HK-2 (cell line): ENCODE data around the gene RPS6KA5.
"Not testable (repeated sequence)": the region's sequence is repeated elsewhere in the genome, so short reads cannot be mapped to it uniquely, and the experiment has no call there.

Experiments used
- DNase-seq: peaks from one replicate; pipeline ENCODE4 v3.0.0-alpha.2; 2018; ENCODE audit not compliant: unreplicated experiment

The RPS6KA5 gene

DNA sequence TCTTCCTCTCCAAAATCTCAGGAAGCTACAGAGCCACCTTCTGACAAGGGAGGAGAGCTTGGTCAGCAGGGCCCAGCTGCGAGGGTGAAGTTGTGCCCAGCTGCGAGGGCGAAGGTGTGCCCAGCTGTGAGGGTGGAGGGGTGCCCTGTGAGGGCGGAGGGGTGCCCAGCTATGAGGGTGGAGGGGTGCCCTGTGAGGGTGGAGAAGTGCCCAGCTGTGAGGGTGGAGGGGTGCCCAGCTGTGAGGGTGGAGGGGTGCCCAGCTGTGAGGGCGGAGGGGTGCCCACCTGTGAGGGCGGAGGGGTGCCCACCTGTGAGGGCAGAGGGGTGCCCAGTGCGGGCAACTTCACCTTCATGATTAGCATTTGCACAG is 223.8 kb downstream of the RPS6KA5 start:
- no peak for DNase-seq

DNA sequence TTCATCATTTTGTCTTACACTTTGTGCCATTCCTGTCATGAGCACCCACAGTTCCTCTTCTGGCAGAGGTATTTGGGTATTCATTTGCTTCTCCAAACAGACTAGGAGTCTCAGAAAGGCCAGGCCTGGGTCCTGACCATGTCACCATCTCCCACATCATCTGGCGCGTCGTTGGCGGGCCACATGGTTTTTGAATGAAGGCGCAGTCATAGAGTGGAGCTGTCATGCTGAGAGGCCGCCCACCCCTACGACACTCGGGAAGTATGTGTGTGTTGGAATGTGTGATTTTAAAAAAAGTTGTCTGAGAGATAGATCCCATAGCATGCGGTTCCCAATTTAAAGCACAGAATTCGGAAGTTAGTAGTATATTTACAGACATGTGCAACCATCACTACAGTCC is 228.6 kb downstream of the RPS6KA5 start:
- DNase-seq: no peak

GRCh38 chr14:90830931-90831701 is 229.3 kb downstream of the RPS6KA5 start:
- no peak for DNase-seq

- no peak for DNase-seq
Measured at GRCh38 chr14:90829677-90830076, 230.8 kb downstream of the RPS6KA5 start.

DNA sequence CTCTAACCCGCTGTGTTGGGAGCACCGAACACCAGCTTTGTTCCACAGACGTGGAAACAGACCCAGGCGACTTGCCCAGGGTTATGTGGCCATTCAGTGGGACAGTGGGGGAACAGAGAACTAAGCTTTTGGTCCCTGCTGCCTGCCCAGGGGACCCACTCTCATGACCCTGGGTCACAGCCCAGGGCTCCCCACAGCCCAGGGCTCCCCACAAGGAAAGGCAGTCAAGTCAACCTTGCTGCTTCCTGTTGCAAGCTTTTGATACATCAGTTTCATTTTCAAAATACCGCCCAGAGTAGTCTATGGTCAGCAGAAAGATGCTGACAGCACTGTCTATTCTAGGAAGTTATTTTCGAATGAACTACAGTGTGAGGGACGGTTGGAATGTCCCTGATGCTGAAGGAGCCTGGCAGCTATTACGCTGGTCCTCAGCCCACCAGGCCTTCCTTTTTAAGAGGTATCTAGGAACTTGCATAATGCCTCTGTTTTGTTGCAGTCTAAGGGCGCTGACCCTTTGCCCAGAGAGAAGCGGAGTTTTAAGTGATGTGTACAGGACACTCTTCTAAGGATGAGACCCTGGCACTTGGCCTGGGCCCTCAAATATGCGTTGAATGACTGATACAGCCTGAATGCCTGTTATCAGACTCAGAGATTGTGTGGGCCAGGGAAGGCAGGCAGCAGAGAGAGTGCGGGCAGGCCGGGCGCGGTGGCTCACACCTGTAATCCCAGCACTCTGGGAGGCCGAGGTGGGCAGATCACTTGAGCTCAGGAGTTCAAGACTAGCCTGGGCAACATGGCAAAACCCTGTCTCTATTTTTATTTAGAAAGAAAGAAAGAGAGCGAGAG is 231.6 kb downstream of the RPS6KA5 start:
- no peak for DNase-seq

DNA sequence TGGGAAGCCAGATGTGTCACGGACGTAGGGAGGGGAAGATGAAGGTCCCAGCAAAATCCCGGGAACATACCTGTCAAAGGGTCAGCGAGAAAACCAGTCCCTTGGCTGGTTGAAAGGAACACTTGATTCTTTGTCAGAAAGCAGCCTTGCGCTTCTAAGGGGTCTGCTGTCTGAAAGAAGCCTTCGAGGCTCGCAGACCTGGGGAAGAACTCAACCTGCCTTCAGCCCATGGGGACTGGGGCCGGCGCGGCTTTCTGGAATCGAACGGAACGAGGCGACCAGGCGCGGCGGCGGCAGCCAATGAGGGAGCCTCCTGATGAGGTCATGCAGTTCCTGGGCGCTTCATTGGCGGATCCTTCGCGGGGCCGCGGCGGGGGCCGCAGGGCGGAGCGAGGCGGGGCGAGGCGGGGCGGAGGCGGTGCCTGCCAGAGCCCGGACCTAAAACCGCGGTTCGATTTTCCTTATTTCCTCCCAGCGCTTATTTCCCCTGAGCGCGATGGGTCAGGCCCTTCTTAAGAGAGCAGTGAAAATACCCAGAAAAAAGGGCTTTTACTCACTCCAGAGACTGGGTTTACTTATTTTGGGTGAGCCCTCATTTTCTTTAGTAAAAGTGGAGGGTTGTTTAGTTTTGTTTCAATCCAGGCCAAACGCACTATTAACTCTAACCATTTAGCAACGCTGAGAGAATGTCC is 232.4 kb downstream of the RPS6KA5 start:
- peak; percentile 94 for DNase-seq

GRCh38 chr14:90823542-90823941 is 236.9 kb downstream of the RPS6KA5 start:
- not testable (repeated sequence) for DNase-seq

DNA sequence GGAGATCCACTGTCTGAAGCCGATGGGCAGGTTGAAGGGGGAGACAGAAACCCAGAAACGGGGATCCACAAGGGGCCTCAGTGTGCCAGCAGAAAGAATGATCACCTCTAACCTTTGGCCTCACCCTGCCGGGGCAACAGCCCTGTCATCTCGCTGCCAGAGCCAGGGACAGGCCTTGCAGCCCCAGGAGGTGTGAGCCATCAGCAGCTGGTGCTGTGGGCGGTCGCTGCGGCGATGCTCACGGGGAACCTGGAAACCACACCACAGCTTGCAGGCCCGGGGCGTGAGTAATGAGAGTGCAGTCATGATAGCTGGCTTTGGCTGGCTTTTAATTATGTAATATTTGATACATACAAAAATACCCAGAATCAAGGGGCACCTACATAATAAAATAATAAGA is 239.5 kb downstream of the RPS6KA5 start:
- peak; percentile 73 for DNase-seq

DNA sequence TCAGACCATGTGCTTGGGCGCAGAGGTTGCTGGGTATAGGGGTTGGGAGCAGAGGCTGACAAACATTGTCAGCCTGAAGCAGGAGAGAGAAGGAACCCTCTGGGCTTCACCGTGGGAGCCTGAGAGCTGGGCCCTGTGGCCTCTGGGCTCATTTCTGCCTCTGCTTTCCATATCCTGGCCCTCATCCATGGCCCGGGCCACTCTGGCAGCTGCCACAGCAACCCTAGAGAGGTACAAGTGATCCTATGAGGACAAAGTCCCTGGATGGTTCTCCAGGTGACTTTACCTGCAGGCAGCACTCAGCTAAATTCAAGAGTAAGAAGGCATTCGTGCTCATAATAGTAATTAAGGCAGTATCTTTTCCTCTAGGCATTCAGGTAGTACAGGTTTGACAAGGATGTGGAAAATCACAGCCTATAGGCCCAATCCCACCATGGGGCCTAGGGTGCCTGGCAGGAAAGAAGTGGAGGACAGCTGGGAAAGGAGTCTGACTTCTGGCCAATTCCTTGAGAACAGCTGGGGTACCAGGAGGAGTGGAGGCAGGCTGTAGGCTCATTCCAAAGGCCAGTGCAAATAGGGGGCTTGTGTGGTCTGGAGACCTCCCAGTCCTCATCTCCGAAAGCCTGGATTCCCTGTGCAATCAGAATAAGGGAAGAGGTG is 240.6 kb downstream of the RPS6KA5 start:
- DNase-seq: no peak

DNA sequence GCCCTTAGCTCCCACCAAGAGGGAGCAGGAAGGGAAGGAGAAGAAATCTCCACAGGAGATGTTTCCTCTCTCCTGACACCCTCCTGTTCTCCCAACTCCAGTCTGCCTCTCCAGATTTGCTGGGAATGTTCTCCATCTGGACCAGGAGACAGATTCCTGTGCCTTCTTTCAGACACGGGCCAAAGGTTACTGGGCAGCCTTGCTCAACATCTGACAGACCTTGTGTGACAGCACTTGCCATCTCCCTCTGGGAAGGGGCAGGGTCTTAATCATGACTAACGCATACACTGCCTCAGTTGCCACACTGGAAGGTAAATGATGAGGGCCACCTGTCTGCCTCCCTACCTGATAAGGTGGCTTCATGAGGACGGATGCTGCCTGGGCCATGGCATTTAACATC is 241.7 kb downstream of the RPS6KA5 start:
- no peak for DNase-seq

DNA sequence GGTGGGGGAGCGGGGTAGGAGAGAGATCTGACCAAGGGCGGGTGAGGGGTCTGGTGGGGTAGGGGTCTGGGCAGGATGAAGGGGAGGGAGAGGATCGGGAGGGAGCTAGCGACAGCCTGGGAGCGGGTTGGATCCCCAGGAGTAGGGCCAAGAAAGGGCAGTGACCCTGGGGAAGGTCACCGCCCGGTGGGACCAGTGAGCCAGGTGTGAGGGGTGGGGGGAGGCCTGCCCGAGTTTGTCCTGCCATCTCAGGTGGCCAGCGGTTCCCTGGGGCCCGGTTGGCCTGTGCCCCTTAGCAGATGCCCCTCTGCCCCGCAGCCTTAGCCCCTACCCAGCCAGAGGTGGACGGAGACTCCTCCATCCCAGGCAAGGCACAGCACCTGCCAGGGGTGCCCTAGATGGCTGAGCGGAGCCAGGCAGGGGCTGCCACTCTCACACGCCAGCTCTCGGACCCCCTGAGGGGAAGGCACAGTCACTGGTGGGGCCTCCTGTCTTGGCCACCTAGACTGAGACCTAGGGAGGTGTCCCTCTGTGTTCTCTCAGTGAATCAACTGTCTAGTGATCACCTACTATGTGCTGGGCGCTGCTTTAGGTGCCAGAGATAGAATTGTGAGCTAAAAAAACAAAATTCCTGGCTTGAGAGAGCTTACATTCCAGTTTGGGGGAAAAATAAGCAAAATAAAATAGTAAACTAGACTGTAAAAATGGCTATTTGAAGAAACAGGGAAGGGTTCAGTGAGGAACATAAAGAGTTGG is 243.6 kb downstream of the RPS6KA5 start:
- DNase-seq: no peak

DNA sequence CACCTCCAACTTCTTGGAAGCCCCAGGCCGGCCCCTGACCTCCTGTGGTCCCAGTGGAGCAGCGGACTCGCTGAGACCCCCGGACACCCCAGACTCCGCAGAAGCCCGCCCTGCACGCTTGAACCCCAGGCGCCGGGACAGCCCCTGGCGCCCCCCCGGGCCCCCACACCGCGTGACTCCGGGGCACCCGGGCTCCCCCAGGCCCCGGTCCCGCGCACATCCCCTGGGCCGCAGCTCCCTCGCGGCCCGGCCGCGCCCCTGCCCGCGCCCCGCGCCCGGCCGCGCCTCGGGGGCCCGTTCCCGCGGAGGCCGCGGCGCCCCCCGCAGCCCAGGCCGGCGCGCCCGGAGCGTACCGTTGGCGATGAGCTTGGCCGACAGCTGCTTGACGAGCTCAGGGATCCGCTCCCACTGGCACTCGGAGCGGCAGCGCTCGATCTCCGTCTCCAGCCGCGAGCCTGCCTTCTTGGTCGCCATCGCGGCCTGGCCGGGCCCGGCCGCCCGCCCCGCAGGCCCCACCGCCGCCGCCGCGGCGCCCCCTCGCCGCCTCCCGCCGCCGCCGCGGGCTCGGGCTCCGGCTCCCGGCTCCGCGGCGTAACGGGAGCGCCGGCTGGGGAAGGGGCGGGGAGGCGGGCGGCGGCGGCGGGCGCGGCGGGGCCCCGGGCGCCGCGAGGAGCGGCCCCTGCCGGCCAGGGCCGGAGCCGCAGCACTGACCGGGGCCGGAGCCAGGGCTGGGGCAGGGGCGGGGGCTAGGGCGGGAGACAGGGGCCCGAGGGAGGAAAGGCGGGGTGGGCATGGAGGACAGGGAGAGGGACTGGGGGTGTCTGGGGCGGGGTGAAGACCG is 244.4 kb downstream of the RPS6KA5 start, which contains the start of gene TTC7B:
TSS of gene TTC7B (minus strand) at position 609 of the 841 bp plus-strand sequence. CDS start at position 474, 135 bp downstream.
- DNase-seq: peak; percentile 44

DNA sequence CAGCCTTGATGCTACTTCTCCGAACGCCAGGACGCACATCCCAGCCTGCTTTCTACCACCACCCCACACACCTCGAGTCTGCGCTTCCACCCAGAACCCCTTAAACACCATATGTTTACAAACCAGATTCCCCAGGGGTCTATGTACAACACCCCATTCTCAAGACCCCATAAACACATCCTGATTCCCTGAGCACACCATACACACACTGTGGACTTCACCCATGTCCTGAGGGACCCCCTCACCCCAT is 244.9 kb downstream of the RPS6KA5 start:
- no peak for DNase-seq

DNA sequence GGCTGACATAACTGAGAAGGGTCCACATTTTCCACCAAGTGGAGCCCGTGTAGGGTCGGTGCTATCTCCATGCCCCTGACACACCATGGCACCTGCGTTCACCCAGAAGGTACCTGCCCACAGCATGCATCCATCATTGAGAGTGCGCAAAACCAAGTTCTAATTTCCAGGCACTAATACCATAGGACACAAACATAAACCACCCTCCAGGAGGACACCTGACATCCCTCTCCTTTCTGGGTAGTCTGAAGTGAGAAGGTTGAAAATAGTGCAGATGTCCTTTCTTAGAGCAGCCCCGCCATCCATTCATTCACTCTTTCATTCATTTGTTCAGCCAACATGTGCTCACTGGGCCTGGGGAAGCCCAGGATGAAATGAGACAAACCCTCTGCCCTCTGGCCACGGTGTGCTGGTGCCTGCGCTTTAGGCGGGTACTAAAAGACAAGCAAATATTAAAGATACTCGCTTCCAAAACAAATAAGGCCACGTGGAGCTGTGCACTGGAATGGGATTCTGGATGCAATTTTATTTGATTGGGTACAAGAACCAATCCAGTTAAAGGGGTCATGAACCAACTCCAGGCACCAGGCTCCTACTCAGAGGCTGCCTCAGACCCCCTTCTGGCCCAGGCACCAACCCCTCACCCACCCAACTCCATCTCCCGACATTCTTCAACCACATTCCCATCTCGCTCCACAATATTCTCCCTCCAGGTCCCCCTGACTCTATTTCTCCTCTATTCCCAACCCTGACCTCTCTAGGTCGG is 245.5 kb downstream of the RPS6KA5 start:
- DNase-seq: no peak

DNA sequence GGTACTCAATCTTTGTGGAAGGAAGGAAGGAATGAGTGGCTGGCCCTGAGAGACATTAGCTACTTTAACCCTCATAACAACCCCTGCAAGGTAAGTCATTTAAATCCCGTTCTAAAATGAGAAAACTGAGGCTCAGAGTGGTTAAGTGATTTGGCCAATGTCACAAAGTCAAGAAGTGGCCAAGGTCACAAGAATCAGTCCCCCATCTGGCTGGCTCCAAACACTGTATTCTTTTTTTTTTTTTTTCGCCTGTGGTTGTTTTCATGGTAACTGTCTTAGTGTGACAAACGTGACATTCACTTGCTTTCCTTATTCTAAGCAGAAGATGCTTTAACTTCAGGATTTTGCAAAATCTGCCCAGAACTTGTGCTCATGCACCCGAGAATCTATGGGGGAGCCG is 247.0 kb downstream of the RPS6KA5 start:
- no peak for DNase-seq

- DNase-seq: no peak
Measured at GRCh38 chr14:90812109-90812508, 248.3 kb downstream of the RPS6KA5 start.

GRCh38 chr14:90811641-90812040 is 248.8 kb downstream of the RPS6KA5 start:
- DNase-seq: no peak

DNA sequence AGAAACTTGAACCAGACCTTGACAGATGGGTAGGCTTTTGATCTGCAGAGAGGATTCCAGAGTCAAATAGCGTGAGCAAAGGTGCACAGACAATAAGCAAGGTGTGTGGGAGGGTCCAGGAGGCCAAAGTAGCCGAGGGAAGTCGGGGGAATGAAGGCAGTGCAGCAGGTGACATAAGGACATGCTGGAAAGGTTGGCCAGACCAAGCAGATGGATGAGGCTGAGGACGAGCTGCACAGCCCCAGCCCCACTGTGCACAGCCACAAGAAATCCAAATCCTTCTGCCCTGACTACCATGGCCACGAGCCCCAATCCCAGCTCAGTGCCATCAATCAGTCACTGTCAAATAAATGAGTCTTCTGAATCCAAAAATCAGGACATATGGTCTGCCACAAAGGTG is 249.6 kb downstream of the RPS6KA5 start:
- no peak for DNase-seq

GRCh38 chr14:90809530-90810312 is 250.7 kb downstream of the RPS6KA5 start:
- DNase-seq: no peak
